ENCODE data around the gene TRIP4. TPM values are rescaled to one million over a fixed set of nuclear protein-coding genes. Genes with fewer than 3 reads are reported as not detected.

The TRIP4 gene
- total RNA-seq, 1 experiment from 2014 or later, result 28.5 TPM

GRCh38 chr15:64351265-64351664 is 36.4 kb upstream of the TRIP4 start:
- DNase-seq, result no peak
- Mint-ChIP-seq H3K4me1 (ENCODE audit: low read depth, unreplicated experiment) (peaks cover 15% of the 10 kb centered on the region), H3K9me3 (ENCODE audit: low read depth, unreplicated experiment) (no peaks in the 10 kb centered on the region), H3K36me3 (ENCODE audit: insufficient read depth, unreplicated experiment) (peaks cover 20% of the 10 kb centered on the region), H3K27ac (ENCODE audit: unreplicated experiment) (no peak overlapping the region), H3K27me3 (ENCODE audit: unreplicated experiment) (no peaks in the 10 kb centered on the region), H3K4me3 (ENCODE audit: low read depth, unreplicated experiment) (no peak overlapping the region)
- no TSS peak for BruUV-seq (replicated peaks)
- intact Hi-C loops (cut with micrococcal nuclease; ENCODE audit: unreplicated experiment), result no loop called here
- TF ChIP-seq CTCF (IDR thresholded peaks at IDR 0.05; ENCODE audit: unreplicated experiment), result no peak
- CTCF ChIA-PET, result interaction anchor here (0.7 kb wide), 1 partner anchor 1120 kb away, joined by 3 read pairs; no protein-coding TSS in a partner anchor

- no peak for TF ChIP-seq CTCF (IDR thresholded peaks at IDR 0.05; ENCODE audit: unreplicated experiment)
- no peak for DNase-seq
- peak overlapping the region; percentile 95 for H3K4me3 Mint-ChIP-seq (ENCODE audit: low read depth, unreplicated experiment)
- peaks cover 16% of the 10 kb centered on the region for H3K4me1 Mint-ChIP-seq (ENCODE audit: low read depth, unreplicated experiment)
- intact Hi-C loops (cut with micrococcal nuclease; ENCODE audit: unreplicated experiment), result no loop called here
- no peaks in the 10 kb centered on the region for H3K9me3 Mint-ChIP-seq (ENCODE audit: low read depth, unreplicated experiment)
- BruUV-seq (replicated peaks), result no TSS peak
- no peaks in the 10 kb centered on the region for H3K27me3 Mint-ChIP-seq (ENCODE audit: unreplicated experiment)
- CTCF ChIA-PET, result interaction anchor here (0.6 to 0.7 kb wide), 2 partner anchors 194 to 279 kb away, joined by 3 to 4 read pairs; no protein-coding TSS in a partner anchor
- H3K27ac Mint-ChIP-seq (ENCODE audit: unreplicated experiment), result peak overlapping the region; percentile 80
- H3K36me3 Mint-ChIP-seq (ENCODE audit: insufficient read depth, unreplicated experiment), result peaks cover 21% of the 10 kb centered on the region
These were observed 32.8 kb upstream of the TRIP4 start for GRCh38 chr15:64354688-64355344.

- H3K4me3 Mint-ChIP-seq (ENCODE audit: low read depth, unreplicated experiment), result peak overlapping the region; percentile 95
- BruUV-seq (replicated peaks), result TSS peak; percentile 43
- H3K4me1 Mint-ChIP-seq (ENCODE audit: low read depth, unreplicated experiment), result peaks cover 16% of the 10 kb centered on the region
- CTCF ChIA-PET, result interaction anchor here (0.9 to 1.5 kb wide), 6 partner anchors 107 to 262 kb away, joined by 3 to 5 read pairs (median 3); partner anchors contain the start of genes CIAO2A and PPIB
- intact Hi-C loops (cut with micrococcal nuclease; ENCODE audit: unreplicated experiment), result no loop called here
- H3K36me3 Mint-ChIP-seq (ENCODE audit: insufficient read depth, unreplicated experiment), result peaks cover 21% of the 10 kb centered on the region
- H3K9me3 Mint-ChIP-seq (ENCODE audit: low read depth, unreplicated experiment), result no peaks in the 10 kb centered on the region
- DNase-seq, result peak; percentile 43
- peak overlapping the region; percentile 80 for H3K27ac Mint-ChIP-seq (ENCODE audit: unreplicated experiment)
- TF ChIP-seq CTCF (IDR thresholded peaks at IDR 0.05; ENCODE audit: unreplicated experiment), result no peak
- H3K27me3 Mint-ChIP-seq (ENCODE audit: unreplicated experiment), result no peaks in the 10 kb centered on the region
These were observed 32.2 kb upstream of the TRIP4 start for GRCh38 chr15:64355348-64355943.

GRCh38 chr15:64355944-64356709 is 31.5 kb upstream of the TRIP4 start, which contains the start of gene CSNK1G1:
Gene CSNK1G1, minus strand, starts transcription at chr15:64356173. Its CDS starts 55,674 bp downstream, at chr15:64300499.
- Mint-ChIP-seq H3K4me3 (ENCODE audit: low read depth, unreplicated experiment) (peak within 1 kb of the TSS; percentile 95), H3K27me3 (ENCODE audit: unreplicated experiment) (no peaks in the 10 kb centered on the region), H3K36me3 (ENCODE audit: insufficient read depth, unreplicated experiment) (peaks cover 21% of the 10 kb centered on the region), H3K9me3 (ENCODE audit: low read depth, unreplicated experiment) (no peaks in the 10 kb centered on the region), H3K4me1 (ENCODE audit: low read depth, unreplicated experiment) (peaks cover 16% of the 10 kb centered on the region), H3K27ac (ENCODE audit: unreplicated experiment) (peak within 1 kb of the TSS; percentile 80)
- no TSS peak for BruUV-seq (replicated peaks)
- peak; percentile 96 for DNase-seq
- intact Hi-C loops (cut with micrococcal nuclease; ENCODE audit: unreplicated experiment), result loop anchor here (1.0 kb wide), 1 partner anchor 147 kb away; no protein-coding TSS in a partner anchor
- TF ChIP-seq CTCF (IDR thresholded peaks at IDR 0.05; ENCODE audit: unreplicated experiment), result peak; percentile 49
- CTCF ChIA-PET, result interaction anchor here (0.9 to 1.5 kb wide), 6 partner anchors 108 to 263 kb away, joined by 3 to 5 read pairs (median 3); partner anchors contain the start of genes CIAO2A and PPIB
